GM12891 (cell line): ENCODE results near the gene HMCN1.

Source experiments
- POLR2A ChIP-seq: IDR thresholded peaks from 2 replicates; pipeline ENCODE4 v1.6.1; 2011; ENCODE audit warnings: low read depth, low read length, control low read depth
- POLR2AphosphoS5 ChIP-seq: IDR thresholded peaks from 2 replicates; pipeline ENCODE4 v1.6.1; 2011; ENCODE audit warnings: low read depth, low read length, control low read depth
- TAF1 ChIP-seq: IDR thresholded peaks from 2 replicates; pipeline ENCODE4 v1.6.1; 2011; ENCODE audit warnings: low read depth, low read length, control low read depth

DNA sequence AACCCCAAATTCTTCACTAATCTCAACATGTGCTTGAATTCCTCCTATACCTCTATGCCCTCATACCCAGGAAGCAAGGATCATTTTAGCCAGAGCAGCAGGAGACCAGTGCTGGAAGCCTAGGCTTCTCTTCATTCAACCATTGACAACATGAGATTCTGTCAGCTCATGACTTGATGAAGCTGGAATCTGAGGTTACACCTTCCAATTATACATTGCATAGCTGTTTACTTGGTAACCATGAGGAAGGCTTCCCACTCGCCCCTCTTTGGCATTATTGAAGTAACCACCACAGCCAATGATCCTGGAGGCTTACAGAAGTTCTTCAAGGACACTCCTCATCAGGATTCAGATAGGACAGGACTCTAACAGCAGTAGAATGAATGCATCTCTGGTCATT lies 480.6 kb downstream of the HMCN1 start:
- TF ChIP-seq TAF1 (no peak), POLR2AphosphoS5 (no peak), POLR2A (no peak)
